ENCODE results near the gene GTPBP4. TPM values are rescaled to one million over a fixed set of nuclear protein-coding genes. Genes with fewer than 3 reads are reported as not detected.

The GTPBP4 gene
- total RNA-seq, 2 experiments from 2014 or later, result 119 to 128 TPM

GRCh38 chr10:964988-965417 is 23.2 kb upstream of the GTPBP4 start:
- Mint-ChIP-seq H3K27ac (no peak overlapping the region), H3K36me3 (ENCODE audit: low read depth) (no peaks in the 10 kb centered on the region), H3K4me1 (ENCODE audit: low read depth) (peaks cover 6% of the 10 kb centered on the region), H3K4me3 (no peak overlapping the region), H3K9me3 (peaks cover 3% of the 10 kb centered on the region), H3K27me3 (peaks cover 8% of the 10 kb centered on the region)
- intact Hi-C loops (cut with micrococcal nuclease), result no loop called here
- no peak for ATAC-seq
- ChIA-PET POLR2A (no interaction called here), CTCF (no interaction called here)
- no peak for DNase-seq
- TF ChIP-seq CTCF (IDR thresholded peaks at IDR 0.05), result no peak

GRCh38 chr10:966466-967235 is 21.6 kb upstream of the GTPBP4 start:
- Mint-ChIP-seq H3K4me3 (no peak overlapping the region), H3K27me3 (peaks cover 10% of the 10 kb centered on the region), H3K27ac (no peak overlapping the region), H3K4me1 (ENCODE audit: low read depth) (peaks cover 6% of the 10 kb centered on the region), H3K9me3 (peaks cover 3% of the 10 kb centered on the region), H3K36me3 (ENCODE audit: low read depth) (no peaks in the 10 kb centered on the region)
- no peak for DNase-seq
- TF ChIP-seq CTCF (IDR thresholded peaks at IDR 0.05), result no peak
- no peak for ATAC-seq
- intact Hi-C loops (cut with micrococcal nuclease), result no loop called here
- ChIA-PET CTCF (no interaction called here), POLR2A (no interaction called here)

GRCh38 chr10:968546-969199 is 19.6 kb upstream of the GTPBP4 start:
- Mint-ChIP-seq H3K27me3 (peaks cover 10% of the 10 kb centered on the region), H3K27ac (no peak overlapping the region), H3K36me3 (ENCODE audit: low read depth) (no peaks in the 10 kb centered on the region), H3K9me3 (peaks cover 3% of the 10 kb centered on the region), H3K4me3 (no peak overlapping the region), H3K4me1 (ENCODE audit: low read depth) (peaks cover 6% of the 10 kb centered on the region)
- TF ChIP-seq CTCF (IDR thresholded peaks at IDR 0.05), result no peak
- no peak for DNase-seq
- ChIA-PET POLR2A (interaction anchor here (0.9 to 1.6 kb wide), 3 partner anchors 18 to 19 kb away, joined by 3 to 5 read pairs (median 4); partner anchors contain the start of gene GTPBP4), CTCF (no interaction called here)
- ATAC-seq, result no peak
- intact Hi-C loops (cut with micrococcal nuclease), result no loop called here

- intact Hi-C loops (cut with micrococcal nuclease), result no loop called here
- no peak for DNase-seq
- TF ChIP-seq CTCF (IDR thresholded peaks at IDR 0.05), result no peak
- CTCF ChIA-PET, result no interaction called here
- POLR2A ChIA-PET, result interaction anchor here (1.6 kb wide), 1 partner anchor 19 kb away, joined by 3 read pairs; no protein-coding TSS in a partner anchor
- H3K27me3 Mint-ChIP-seq, result peaks cover 10% of the 10 kb centered on the region
- no peak for ATAC-seq
- no peak overlapping the region for H3K4me3 Mint-ChIP-seq
- no peak overlapping the region for H3K27ac Mint-ChIP-seq
- no peaks in the 10 kb centered on the region for H3K36me3 Mint-ChIP-seq (ENCODE audit: low read depth)
- peaks cover 6% of the 10 kb centered on the region for H3K4me1 Mint-ChIP-seq (ENCODE audit: low read depth)
- H3K9me3 Mint-ChIP-seq, result peaks cover 3% of the 10 kb centered on the region
These were observed 18.6 kb upstream of the GTPBP4 start for GRCh38 chr10:969473-970150.
